COLO668 (cell line): Measurements from ENCODE around the gene KRTAP10-12.
A peak's percentile ranks its signal among the peaks of the same experiment; 100 is the strongest.
"Not testable (repeated sequence)": the region's sequence is repeated elsewhere in the genome, so short reads cannot be mapped to it uniquely, and the experiment has no call there.

Experiments used
- DNase-seq: peaks from one replicate; lab custom pipeline; 2025; ENCODE audit not compliant: unreplicated experiment; lab: John Stamatoyannopoulos, UW

KRTAP10-12 gene

DNA sequence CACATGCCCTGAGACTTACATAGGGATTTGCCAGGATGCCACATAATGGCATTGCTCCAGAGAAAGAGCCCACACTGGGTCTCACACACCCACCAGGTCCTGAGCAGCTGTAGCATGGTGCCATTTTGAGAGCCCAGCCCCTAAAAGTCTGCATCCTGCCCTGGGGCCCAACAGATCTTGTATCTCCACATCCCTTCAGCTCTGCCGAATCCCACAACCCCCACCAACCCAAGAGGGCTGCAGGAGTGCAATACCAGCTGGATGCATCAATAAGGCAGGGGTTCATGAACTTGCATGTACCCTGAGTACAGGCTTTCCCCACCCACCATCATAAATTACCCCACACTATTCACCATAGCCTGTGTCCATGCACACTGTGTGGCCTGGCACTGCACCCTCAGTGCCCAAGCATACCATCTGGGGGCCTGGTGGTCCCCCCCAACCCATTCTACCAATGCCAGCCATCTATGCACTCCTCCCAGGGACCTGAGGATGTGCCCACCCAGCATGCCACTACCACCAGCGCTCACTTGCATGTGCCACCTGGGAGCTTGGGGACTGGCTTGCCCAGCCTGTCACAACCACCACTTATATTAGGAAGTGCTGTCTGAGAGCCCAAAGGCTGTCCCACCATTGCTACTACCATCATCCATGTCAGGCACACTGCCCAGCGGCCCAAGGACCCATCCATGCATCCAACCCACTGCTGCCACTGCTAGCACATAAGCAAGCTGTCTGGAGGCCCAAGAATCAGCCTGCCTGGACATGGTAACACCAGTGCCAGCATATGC is 26.1 kb upstream of the KRTAP10-12 start:
- no peak for DNase-seq

DNA sequence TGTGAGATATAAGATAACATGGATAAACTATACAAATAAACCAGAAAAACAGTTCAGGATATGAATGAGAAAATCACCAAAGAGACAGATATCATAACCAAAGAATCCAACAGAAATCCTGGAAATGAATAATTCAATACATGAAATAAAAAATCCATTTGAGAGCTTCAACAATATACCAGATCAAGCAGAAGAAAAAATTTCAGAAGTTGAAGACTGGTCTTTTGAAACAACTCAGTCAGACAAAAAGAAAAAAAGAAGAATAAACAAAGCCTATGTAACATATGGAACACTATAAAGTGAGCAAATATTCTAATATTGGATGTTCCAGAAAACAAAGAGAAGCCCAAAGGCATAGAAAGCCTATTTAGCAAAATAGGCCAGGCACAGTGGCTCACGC is 25.1 kb upstream of the KRTAP10-12 start:
- no peak for DNase-seq

DNA sequence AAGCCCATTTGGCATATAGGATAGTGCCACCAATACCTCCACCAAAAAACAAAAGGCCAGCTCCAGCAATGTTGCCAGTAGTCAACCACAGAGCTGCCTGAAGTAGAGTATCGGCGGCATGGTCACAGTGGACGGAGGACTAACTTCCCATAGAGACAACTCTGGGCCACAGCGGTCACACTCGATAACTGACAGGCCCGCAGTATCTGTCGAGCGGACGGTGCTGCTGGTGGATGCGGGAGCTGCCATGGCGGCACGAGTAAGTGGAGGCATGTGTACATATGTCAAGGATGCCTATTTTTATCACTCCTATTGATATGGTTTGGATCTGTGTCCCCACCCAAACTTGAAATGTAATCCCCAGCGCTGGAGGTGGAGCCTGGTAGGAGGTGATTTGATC is 19.1 kb upstream of the KRTAP10-12 start:
- DNase-seq = no peak

DNA sequence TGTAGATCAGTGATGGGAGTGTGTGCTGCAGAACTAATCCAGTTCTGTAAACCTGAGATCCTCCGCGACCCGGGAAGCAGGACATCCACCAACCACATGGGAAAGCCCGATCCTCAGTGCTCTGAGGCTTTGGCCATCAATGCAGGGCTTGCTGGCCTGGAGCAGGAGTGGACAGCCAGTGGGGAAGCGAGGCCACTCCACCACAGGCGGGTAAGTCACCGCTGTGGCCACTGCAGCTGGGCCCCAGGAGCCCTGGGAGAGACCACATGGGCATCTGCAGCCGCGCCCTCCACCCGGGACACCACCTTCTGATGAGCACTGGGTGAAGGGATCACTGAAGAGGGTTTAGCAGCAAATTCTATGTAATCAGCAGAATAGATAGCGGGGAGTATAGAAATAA is 15.8 kb upstream of the KRTAP10-12 start:
- no peak for DNase-seq

DNA sequence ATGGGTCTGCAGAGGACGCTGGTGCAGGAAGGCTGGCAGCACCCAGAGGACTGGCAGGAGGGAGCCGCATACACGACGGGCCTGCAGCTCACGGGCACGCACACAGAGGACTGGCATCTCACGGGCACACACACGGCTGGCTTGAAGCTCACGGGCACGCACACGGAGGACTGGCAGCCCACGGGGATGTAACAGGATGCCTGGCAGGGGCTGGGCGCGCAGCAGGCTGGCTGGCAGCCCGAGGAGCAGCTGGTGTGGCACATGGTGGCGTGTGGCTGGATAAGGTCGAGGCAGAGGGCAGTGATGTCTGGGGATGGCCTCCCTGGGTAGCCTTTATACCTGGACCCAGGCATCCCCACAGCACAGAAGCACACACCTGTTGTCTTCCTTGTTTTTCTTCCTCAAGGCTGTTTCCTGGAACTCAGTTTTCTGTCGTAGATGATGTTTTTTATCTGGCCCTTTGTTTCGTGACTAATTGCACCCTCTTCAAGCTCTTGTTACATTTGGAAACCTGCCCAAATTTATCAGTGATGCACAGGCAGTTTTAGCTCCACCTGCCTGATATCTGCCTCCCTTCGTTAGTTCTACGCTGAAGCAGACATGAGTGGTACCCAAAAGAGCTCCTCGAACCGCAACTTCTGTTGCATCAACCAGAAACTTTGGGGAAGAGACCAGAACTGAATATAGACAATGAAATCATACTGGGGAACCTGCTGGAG is 15.0 kb upstream of the KRTAP10-12 start, which contains the start of gene KRTAP12-1:
KRTAP12-1 (minus strand) TSS at position 303 of the 719 bp plus-strand sequence; CDS start at position 263, 40 bp downstream.
- peak; percentile 74 for DNase-seq

DNA sequence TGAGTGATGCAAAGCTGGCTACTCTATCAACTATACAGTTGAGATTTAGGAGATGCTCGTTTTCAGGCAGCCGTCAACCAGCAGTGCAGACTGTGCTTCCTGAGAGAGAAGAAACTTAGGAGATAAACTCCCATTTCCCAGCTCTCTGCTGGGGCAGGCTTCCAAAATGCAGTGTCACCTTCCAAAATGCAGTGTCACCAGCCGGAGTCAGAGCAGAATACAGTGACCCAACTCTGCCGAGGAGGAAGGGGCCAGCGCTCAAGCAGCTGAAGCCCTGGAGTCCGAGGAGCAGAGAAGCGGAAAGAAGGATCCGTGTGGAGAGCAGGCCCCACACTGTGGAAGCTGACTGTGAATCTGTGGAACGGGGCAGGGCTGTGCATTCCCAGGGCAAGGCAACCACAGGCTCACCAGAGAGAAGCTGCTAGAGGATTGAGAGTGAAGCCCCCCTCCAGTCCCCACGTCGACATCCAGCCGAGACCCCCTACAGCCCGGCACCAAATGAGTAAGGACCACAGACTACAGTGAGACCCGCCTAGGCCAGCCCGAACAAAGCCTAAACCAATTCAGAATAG is 14.3 kb upstream of the KRTAP10-12 start:
- no peak for DNase-seq

DNA sequence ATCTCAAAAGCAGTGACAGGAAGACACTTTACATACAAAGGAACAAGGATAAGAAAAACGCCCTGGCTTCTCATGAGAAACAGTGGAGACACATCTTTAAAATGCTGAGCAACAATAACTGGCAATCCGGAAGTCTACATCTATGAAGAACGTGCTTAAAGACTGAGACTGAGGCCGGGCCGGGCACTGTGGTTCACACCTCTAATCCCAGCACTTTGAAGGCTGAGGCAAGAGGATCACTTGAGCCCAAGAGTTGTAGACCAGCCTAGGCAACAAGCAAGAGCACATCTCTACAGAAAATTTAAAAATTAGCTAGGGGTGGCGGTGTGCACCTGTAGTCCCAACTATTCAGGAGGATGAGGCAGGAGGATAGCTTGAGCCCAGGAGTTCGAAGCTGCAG is 12.9 kb upstream of the KRTAP10-12 start:
- no peak for DNase-seq

DNA sequence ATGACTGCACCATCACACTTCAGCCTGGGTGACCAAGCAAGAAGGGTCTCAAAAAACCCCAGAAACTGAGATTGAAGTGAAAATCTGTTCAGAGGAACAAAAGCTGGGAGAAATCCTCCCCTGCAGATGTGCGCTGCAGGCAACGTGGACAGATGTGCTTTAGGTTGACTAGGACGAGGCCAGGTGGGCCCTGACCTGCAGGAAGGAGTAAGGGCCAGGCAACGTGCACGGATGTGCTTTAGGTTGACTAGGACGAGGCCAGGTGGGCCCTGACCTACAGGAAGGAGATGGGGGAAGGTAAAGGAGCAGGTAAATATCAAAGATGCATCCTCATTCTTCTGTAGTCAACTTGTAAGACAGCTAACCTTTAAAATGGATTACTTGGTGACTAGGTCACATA is 12.5 kb upstream of the KRTAP10-12 start:
- no peak for DNase-seq

DNA sequence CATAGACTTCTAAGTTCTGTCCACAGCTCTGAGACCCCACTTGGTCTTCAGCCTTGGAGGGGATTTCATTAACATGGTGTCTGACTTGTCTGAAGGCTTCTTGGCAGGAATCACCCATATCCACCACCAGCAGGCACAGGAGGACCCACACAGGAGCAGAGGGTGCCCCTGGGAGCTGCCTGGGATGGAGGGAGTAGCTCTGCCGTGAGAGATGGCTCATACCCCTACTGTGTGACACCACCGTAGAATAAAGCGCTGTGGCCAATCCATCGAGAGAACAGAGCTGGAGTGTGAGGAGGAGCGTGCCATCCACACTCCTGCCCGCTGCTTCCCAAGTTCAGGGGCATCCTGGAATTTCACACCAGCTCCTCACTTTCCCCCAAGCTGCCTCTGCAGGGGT is 11.9 kb upstream of the KRTAP10-12 start:
- DNase-seq = not testable (repeated sequence)

DNA sequence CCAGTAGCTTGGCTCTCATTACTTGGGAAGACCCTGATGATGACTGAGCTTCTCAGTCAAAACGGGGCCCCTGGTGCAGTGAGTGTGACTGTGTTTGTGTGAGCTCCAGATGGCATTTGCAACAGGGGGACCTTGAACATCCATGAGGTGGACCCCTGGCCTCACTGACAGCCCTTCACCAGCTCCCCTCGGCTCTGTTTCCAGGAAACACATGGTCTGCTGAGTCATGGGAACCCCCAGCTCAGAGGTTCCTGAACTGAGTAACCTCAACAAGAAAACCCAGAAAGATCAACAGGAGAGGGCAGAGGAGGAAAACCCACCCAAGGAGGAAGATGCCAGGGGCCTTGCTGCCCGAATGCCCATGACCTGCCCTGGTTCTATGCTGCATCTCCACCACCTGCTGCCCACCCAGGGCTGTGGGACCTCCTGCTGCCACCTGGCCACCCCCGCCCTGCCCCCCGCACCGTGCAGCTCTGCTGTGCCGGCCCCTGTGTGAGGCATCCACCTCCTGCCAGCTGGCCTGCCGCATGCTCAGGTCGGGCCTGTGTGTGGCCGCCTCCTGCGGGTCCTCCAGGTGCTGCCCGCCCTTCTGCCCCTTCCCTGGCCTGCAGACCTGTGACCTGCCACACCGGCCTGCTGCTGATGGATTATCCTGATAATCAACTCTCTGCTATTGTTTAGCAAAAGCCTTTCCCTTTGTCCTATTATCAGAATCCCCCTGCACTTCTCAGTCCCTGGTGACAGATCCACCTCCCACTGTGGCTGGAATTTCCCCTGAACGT is 10.8 kb upstream of the KRTAP10-12 start:
- no peak for DNase-seq

DNA sequence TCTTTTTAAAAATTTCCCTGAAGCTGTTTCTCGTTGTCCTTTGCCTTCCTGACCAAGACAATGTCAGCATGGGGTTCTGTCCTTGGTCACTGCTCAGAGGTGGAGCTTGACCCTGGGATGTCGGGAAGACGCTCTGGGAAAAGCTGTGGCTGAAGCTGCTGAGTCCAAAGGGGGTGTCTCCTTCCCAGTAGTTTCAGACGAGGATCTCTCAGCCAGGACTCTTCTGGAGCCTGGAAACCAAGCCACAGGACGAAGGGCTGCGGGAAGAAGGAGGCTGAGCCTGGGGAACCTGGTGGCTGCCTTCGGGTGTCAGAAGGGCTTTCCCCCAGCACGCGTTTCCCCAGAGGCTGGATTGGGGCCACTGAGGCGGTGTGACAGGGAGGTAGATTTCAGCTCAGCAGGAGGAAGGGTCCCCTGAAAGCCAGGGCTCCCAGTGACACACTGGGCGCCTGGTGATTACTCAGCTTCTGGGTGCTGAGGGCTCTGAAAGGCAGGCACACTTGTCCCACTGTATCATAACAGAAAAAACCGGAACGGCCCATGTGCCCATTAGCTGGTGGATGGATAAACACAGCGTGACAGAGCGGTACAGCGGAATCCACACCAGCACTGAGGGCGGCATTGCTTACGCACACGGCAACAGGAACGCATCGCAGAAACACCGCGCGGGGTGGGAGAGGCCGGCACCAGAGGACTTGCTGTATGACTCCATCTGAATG is 10.0 kb upstream of the KRTAP10-12 start:
- DNase-seq = no peak

DNA sequence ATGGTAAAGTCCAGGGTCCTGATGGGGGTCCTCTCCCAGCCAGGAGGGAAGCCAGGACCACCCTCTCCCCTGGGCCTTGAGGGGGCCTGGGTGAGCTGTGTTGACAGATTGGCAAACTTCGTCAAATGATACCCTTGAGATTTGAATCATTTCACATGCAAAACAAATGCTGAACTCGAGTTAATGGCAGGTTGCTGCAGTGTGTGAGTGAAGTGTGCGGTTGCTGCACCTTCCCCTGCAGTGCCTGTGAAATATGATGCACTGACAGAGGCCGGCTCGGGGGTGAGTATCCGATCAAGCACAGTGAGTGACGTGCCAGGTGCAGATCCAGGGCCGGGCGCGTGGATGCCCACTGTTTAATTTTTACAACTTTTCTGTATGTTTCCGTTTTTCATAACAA is 9.3 kb upstream of the KRTAP10-12 start:
- DNase-seq = no peak

DNA sequence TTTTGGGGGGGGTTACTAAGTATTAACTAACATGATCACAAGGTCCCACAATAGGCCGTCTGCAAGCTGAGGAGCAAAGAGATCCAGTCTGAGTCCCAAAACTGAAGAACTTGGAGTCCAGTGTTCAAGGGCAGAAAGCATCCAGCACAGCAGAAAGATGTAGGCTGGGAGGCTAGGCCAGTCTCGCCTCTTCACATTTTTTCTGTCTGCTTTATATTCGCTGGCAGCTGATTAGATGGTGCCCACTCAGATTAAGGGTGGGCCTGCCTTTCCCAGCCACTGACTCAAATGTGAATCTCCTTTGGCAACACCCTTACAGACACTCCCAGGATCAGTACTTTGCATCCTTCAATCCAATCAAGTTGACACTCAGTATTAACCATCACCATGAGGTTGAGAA is 7.2 kb upstream of the KRTAP10-12 start:
- not testable (repeated sequence) for DNase-seq

DNA sequence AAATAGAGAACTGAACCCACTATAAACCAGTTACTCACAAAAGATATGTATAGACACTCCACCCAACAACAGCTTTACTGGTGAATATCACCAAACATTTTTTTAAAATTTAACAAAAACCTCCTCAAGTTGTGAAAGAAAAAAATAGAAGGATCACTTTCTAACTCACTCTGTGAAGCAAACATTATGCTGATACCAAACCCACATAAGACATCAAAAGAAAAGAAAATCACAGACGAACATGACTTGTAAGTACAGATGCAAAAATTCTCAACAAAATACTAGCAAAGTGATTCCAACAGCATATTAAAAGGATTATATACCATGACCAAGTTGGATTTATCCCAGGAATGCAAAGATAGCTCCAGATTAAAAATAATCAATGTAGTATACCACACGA is 5.3 kb upstream of the KRTAP10-12 start:
- no peak for DNase-seq

DNA sequence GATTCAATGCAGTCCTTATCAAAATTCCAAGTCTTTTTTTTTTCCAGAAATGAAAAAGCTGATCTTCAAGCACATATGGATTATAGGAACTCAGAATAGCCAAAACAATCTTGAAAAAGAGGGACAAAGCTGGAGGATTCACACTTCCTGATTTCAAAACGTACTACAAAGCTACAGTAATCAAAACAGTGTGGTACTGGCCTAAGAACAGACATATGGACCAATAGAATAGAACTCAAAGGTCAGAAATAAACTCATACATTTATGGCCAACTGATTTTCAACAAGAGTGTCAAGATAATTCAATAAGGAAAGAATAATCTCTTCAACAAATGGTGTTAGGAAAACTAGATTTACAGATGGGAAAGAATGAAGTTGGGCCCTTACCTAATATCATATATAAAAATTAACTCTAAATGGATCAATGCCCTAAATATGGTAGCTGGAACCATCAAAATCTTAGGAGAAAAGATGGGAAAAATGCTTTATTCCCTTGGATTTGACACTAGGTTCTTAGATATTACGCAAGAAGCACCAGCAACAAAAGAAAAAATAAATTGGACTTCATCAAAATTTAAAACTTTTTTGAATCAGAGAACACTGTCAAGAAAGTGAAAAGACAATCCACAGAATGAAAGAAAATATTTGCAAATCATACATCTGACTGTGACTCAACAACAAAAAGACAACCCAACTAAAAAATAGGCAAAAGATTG is 4.0 kb upstream of the KRTAP10-12 start:
- DNase-seq = no peak

DNA sequence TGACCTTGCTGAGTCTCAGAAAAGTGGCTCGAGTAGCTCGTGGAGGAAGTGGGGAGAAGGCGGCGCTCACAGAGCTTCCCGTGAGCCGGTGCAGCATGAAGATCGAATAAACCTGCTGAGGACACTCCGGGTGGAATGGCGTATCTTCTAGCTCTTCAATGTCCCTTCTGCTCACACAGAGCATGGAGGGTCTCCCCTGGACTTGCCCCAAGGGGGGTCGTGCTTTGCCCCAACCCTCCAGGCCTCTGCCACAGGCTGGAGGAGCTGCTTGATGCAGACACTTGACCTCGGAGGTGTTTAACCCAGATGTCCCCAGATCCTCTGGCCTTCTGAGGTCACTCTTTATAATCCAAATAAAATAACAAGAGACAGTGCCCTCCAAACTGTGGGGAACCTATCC is 2.2 kb upstream of the KRTAP10-12 start:
- DNase-seq = no peak

DNA sequence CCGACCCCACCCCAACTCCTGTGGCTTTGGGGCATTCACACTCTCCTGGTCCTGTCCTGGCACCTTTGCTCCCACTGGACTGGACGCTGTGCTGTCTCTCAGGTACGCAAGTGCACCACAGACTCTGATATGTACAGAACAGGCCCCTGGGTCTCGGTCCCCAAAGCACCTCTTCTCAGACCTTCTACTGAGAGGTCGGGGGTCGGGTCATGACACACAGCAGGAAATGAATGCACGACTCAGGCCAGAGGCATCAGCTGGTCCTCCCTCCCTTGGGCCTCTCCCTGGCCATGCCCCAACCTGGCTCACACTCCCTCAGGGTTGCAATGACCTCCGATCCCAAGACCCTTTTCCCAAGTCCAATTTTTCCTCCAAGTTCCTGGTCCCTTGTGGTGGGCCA is 1.8 kb upstream of the KRTAP10-12 start:
- DNase-seq = no peak

DNA sequence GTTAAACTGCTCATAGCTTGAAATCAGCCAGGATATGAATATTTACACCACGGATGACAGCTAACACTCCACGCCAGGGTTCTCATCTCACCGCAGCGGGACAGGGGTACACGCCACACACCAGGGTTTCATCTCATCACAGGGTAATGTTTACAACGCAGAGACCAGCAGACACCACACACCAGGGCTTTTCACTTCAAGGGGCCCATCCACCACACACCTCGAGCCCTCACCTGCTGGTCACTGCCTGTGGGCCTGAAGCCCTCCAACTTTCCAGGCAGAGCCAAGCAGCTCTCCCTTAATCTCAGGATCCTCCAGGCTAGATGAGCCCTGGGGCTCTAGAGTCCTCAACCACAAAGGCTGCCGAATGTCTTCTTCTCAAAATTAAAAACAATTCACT is 1.3 kb upstream of the KRTAP10-12 start:
- no peak for DNase-seq

DNA sequence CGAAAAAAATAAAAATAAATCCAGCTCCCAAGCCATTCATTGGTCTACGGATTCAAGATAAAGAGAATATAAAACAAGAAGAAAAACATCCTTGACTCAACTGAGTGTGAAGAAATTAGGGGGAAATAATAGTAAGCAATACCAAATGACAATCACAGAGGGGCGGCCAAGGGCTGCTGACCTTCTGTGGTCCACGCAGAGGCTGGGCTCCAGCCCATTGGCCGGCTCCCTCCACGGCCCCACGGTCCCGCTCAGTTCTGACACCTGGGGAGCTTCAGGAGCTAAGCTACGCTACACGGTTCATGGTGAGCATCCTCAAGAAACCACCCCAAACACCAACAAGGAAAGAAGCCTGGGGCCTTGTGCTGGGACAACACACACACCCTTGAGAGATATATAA is 400 bp upstream of the KRTAP10-12 start:
- no peak for DNase-seq
